OCI-LY3 (cell line): Measurements from ENCODE around the gene ILDR2.

ENCODE experiments used
- H2AFZ ChIP-seq: fragments of 200-600, 300-600 bp; shearing (Covaris generic); 2 replicates; pipeline ENCODE4 v1.6.0; 2014; ENCODE audit warnings: antibody characterized with exemption, low read depth, low read length
- H3K27ac ChIP-seq: fragments of 200-600, 300-600 bp; sonication (generic); 2 replicates; pipeline ENCODE4 v1.5.1; 2014; ENCODE audit warnings: mild to moderate bottlenecking, low read length, moderate library complexity, mixed read lengths
- H3K27me3 ChIP-seq: fragments of 200-600, 300-600 bp; sonication (generic); 2 replicates; pipeline ENCODE4 v1.6.1; 2014; ENCODE audit warnings: low read depth, low read length, mixed read lengths
- H3K36me3 ChIP-seq: fragments of 200-600, 300-600 bp; sonication (generic); replicated peaks from 2 replicates; pipeline ENCODE3; 2014; ENCODE audit warnings: low read depth, low read length, mixed read lengths
- H3K4me1 ChIP-seq: fragments of 300-600, 200-600 bp; sonication (generic); 2 replicates; pipeline ENCODE4 v1.6.1; 2014; ENCODE audit warnings: low read length, mixed read lengths
- H3K4me2 ChIP-seq: fragments of 200-600, 300-600 bp; sonication (generic); 2 replicates; pipeline ENCODE4 v1.6.1; 2014; ENCODE audit warnings: low read length, mixed read lengths
- H3K4me3 ChIP-seq: fragments of 300-600, 200-600 bp; sonication (generic); 2 replicates; pipeline ENCODE4 v1.5.1; 2014; ENCODE audit warnings: antibody characterized with exemption, mild to moderate bottlenecking, low read length, moderate library complexity
- H3K79me2 ChIP-seq: fragments of 300-600, 200-600 bp; shearing (Covaris generic); 2 replicates; pipeline ENCODE4 v1.6.1; 2014; ENCODE audit warnings: mild to moderate bottlenecking, low read length, mixed read lengths
- H3K9ac ChIP-seq: fragments of 300-600, 200-600 bp; shearing (Covaris generic); 2 replicates; pipeline ENCODE4 v1.6.0; 2014; ENCODE audit warnings: mild to moderate bottlenecking, low read length, moderate library complexity
- H3K9me3 ChIP-seq: fragments of 200-600, 300-600 bp; shearing (Covaris generic); 2 replicates; pipeline ENCODE4 v1.6.1; 2014; ENCODE audit warnings: low read length, mixed read lengths; ENCODE audit not compliant: insufficient read depth
- H4K20me1 ChIP-seq: fragments of 200-600, 300-600 bp; sonication (generic); 2 replicates; pipeline ENCODE4 v1.6.1; 2016; ENCODE audit warnings: low read length, mixed read lengths; ENCODE audit not compliant: insufficient read depth
- EZH2phosphoT487 ChIP-seq: fragments of 200-600 bp; shearing (Covaris generic); IDR thresholded peaks from 2 replicates; pipeline ENCODE4 v1.6.1; 2018; ENCODE audit warnings: antibody characterized with exemption, mixed run types, low read depth
- TF ChIP-seq, protein P1 (sequence below): fragments of 200-600, 300-600 bp; sonication (generic); IDR thresholded peaks from 2 replicates; pipeline ENCODE4 v1.5.1; 2014; ENCODE audit warnings: antibody characterized with exemption, low read length, low read depth

Gene ILDR2

DNA sequence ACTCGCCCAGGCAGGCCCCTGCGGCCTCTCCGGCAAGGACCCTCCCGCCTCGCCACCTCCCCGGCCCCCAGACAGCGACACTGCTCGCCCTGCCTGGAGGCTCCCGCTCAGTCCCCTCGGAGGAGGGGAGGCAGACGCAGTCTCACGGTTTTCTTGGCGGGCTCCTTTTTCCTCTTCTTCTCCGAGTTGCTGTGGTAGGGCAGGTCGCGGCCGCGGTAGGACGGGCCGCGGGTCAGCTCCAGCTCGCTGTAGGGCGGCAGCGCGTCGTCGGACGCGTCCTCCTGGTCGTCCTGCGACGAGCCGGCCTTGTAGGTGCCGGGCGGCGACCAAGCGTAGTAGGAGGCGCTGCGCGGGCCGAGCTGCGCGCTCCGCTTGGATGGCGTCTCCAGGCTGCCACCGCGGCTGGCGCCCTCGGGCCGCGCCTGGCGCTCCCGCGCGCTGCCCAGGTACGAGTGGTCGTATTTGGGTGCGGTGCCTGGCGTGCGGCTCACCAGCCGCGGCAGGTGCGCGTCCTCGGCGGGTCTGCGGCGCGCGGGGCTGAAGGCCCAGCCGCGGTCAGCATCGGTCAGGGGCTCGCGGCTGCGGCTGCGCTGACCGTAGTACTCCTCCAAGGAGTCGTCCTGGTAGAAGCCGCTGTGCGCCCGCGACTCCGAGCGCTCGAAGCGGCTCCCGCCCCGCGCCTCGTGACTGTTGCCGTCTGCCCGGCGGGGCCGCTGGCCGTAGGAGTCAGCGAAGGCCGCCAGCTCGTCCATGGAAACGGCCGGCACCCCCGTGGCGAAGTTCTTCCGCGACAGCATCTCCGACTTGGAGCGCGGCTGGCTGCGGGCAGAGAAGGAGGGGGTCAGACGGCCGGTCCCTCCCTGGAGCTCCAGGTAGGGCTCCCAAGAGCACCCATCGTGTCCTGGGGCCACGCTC is 54.5 kb downstream of the ILDR2 start:
- H3K27me3 ChIP-seq = no peaks in the 10 kb centered on the region
- H3K4me1 ChIP-seq = peaks cover 17% of the 10 kb centered on the region
- H3K79me2 ChIP-seq = no peaks in the 10 kb centered on the region
- no peak overlapping the region for H3K27ac ChIP-seq
- no peak overlapping the region for H3K4me2 ChIP-seq
- no peak overlapping the region for H2AFZ ChIP-seq
- H3K9me3 ChIP-seq = no peaks in the 10 kb centered on the region
- no peaks in the 10 kb centered on the region for H4K20me1 ChIP-seq
- H3K9ac ChIP-seq = no peak overlapping the region
- TF ChIP-seq, protein P1, sequence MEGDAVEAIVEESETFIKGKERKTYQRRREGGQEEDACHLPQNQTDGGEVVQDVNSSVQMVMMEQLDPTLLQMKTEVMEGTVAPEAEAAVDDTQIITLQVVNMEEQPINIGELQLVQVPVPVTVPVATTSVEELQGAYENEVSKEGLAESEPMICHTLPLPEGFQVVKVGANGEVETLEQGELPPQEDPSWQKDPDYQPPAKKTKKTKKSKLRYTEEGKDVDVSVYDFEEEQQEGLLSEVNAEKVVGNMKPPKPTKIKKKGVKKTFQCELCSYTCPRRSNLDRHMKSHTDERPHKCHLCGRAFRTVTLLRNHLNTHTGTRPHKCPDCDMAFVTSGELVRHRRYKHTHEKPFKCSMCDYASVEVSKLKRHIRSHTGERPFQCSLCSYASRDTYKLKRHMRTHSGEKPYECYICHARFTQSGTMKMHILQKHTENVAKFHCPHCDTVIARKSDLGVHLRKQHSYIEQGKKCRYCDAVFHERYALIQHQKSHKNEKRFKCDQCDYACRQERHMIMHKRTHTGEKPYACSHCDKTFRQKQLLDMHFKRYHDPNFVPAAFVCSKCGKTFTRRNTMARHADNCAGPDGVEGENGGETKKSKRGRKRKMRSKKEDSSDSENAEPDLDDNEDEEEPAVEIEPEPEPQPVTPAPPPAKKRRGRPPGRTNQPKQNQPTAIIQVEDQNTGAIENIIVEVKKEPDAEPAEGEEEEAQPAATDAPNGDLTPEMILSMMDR = no peak
- no peak for TF ChIP-seq EZH2phosphoT487
- no peak overlapping the region for H3K4me3 ChIP-seq
- H3K36me3 ChIP-seq = no peaks in the 10 kb centered on the region

DNA sequence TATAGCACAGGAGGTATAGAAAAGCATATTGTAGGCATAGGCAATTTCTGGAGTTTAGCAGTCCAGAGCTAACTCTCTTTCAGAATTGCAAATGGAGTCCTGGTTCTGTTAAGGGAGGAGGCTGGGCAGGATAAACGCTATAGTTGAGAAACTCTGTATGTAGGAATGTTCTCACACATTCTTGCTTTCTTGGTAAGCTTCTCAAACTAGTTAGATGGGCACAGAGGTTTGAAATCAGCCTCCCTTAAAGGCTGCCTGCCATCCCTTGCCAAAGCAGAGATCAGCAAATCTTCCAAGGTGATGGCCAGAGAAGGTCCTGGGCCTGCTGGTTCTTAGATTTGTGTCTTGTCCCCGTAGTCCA is 56.4 kb downstream of the ILDR2 start:
- no peak for TF ChIP-seq EZH2phosphoT487
- TF ChIP-seq, protein P1 = no peak
- no peak overlapping the region for H3K4me3 ChIP-seq
- H4K20me1 ChIP-seq = no peaks in the 10 kb centered on the region
- H3K79me2 ChIP-seq = no peaks in the 10 kb centered on the region
- no peaks in the 10 kb centered on the region for H3K36me3 ChIP-seq
- no peak overlapping the region for H3K27ac ChIP-seq
- H3K27me3 ChIP-seq = no peaks in the 10 kb centered on the region
- H3K9ac ChIP-seq = no peak overlapping the region
- H3K4me2 ChIP-seq = no peak overlapping the region
- H2AFZ ChIP-seq = no peak overlapping the region
- H3K4me1 ChIP-seq = no peaks in the 10 kb centered on the region
- H3K9me3 ChIP-seq = no peaks in the 10 kb centered on the region

DNA sequence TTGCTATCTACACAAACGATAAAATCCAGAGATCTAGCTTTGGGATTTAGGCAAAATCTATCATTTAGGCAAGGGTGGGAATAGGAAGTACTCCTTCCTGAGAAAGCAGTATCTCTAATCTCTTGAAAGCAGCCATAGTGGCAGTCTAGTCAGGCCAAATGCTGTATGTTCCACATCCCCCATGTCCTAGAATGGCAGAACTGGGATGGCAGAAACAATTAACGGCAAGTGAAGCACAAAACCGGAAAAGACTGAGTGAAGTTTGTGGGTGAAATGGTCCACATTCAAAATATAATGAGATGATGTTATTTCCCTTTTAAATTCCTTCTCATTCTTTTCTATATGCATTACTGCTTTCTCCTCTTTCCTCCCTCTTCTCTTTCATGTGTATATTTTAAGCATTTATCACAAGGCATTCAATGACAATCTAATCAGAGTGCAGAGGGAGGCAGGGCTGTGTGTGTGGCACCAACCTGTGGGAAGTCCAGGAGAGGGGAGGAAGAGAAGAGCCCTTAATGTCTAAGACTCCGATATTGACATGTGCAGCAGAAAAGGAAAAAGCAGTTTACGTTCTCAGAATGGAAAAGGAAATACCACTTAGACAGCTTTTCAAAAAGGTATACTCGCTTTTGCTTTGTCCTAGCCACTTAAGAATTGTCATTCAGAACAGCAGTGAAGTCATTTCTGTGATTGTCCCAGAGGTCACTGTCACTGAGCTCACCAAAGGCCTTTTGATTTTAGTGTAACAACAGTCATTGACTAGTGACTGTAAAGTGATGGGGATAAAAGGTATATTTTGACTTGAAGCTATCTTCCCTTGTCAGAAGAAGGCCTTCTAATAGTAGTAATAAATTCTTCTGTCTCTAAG is 57.0 kb downstream of the ILDR2 start:
- Histone ChIP-seq H3K9ac (no peak overlapping the region), H3K27me3 (no peaks in the 10 kb centered on the region), H2AFZ (no peak overlapping the region), H3K4me3 (no peak overlapping the region), H3K9me3 (no peaks in the 10 kb centered on the region), H3K4me1 (no peaks in the 10 kb centered on the region), H3K36me3 (no peaks in the 10 kb centered on the region), H3K4me2 (no peak overlapping the region), H4K20me1 (no peaks in the 10 kb centered on the region), H3K27ac (no peak overlapping the region), H3K79me2 (no peaks in the 10 kb centered on the region)
- TF ChIP-seq, protein P1 = no peak
- TF ChIP-seq EZH2phosphoT487 = no peak

DNA sequence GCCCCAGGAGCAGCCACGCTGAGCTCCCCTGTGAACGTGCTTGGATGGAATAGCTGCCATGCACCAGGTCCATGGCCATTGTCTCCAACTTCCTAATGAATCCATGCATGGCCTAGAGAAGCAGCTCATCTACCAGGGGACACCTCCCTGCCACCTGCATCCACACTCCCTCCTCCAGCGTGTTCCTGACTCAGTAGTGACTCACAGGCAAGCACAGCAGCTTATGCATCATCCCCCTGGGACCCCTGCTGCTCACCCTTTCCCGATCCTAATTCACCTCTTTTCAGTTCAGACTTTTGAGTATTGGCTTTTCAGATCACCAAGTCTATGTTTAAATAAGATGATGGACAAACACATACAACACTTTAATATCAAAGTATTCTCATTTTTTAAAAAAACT is 59.4 kb downstream of the ILDR2 start:
- TF ChIP-seq, protein P1 = no peak
- TF ChIP-seq EZH2phosphoT487 = no peak
- Histone ChIP-seq H3K27me3 (no peaks in the 10 kb centered on the region), H3K4me3 (no peak overlapping the region), H3K4me1 (no peaks in the 10 kb centered on the region), H3K36me3 (no peaks in the 10 kb centered on the region), H3K27ac (no peak overlapping the region), H3K9me3 (peaks cover 12% of the 10 kb centered on the region; the same call in 1 of the 2 replicates), H4K20me1 (no peaks in the 10 kb centered on the region), H3K9ac (no peak overlapping the region), H3K4me2 (no peak overlapping the region), H3K79me2 (no peaks in the 10 kb centered on the region), H2AFZ (no peak overlapping the region)
